Epidermal melanocyte (primary cell): ENCODE measurements around the gene CCDC51.

Experiments
- DNase-seq: peaks from one replicate; pipeline ENCODE4 v3.0.0; 2011; ENCODE audit warnings: low spot score; ENCODE audit not compliant: insufficient read length

Gene CCDC51

DNA sequence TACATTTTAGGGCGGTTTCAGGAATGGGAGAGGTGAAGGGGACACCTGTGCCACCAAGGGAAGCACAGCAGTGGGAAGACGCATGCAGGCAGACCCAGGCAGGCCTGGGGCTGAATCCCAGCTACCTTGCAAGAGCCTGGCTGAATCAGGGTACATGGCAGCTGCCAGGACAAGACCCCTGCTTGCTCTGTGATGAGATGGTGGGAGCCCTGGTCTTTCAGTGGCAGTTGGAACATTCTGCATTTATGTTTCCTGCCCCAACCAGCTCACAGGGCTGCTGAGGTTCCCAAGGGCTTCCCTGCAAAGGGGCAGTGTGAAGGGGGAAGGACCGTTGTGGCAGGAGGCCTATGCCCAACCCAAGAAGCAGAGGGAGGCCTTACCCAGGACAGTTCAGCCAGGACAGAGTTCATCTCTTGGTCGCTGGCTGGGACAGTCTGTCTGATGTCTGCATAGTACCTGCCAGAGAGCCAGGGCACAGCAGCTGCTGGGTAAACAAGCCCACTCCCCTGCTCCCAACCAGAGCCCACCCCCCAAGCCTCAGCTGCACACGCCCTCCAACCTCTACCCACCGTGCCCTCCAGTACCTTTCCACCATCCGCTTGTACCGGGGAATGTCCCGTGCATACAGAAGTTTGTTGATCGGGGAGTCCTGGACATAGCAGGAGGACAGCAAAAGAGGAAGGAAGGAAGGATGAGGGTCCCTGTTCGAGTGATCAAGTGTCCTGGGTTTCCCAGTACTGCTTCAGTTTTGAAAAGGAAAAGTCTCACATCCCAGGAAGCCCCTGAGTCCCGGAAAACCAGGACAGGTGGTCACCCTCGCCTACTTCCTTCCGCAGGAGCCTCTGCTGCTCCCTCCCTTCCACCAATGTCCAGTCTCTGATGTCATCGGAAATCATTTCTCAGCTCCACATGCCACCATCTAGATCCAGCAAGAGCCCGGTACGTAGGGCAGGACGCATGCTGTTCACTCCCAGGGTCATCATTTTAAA is 33.2 kb downstream of the CCDC51 start:
- peak; percentile 8 for DNase-seq

DNA sequence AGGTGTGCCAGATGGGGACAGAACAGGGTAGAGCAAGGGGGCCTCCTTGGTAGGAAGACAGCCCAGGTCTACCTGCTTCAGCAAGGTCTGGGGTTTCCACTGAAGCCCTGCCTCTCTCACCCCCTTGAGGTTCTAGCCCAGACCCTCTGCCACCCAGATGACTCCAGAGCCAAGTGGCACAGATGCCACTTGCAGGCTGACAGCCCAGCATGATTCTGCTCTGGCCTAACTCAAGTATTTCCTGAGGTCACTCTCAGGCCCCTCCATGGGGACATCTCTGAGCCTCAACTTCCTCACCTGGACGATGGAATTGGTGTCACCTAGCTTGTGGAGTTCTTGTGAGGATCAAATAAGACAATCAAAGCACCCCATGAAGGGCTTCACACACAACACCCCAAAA is 33.9 kb downstream of the CCDC51 start:
- DNase-seq = no peak

DNA sequence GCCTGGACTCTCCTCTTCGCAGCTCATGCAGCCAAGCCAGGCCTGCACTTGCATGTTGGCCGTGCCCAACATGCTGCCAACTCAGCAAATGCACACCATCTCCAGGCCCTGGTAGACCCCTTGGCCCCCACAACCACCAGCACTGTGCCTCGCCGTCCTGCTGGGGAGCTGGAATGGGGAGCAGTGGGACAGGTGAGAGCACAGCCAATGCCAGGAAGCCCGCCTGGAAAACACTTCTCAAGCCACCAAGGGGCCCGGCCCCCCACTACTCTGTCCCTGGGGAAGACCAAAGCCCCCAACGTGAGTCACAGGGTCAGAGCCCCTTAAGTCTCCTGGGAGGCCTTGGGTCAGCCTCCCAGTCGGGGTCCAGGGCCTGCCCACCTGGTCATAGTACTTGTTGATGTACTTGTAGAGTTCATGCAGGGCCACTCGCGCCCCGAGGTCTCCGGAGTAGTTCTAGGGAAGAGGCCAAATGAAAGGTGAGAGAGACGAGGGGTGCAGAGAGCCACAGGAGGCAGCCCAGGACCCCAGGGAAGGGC is 34.5 kb downstream of the CCDC51 start:
- peak; percentile 10 for DNase-seq

DNA sequence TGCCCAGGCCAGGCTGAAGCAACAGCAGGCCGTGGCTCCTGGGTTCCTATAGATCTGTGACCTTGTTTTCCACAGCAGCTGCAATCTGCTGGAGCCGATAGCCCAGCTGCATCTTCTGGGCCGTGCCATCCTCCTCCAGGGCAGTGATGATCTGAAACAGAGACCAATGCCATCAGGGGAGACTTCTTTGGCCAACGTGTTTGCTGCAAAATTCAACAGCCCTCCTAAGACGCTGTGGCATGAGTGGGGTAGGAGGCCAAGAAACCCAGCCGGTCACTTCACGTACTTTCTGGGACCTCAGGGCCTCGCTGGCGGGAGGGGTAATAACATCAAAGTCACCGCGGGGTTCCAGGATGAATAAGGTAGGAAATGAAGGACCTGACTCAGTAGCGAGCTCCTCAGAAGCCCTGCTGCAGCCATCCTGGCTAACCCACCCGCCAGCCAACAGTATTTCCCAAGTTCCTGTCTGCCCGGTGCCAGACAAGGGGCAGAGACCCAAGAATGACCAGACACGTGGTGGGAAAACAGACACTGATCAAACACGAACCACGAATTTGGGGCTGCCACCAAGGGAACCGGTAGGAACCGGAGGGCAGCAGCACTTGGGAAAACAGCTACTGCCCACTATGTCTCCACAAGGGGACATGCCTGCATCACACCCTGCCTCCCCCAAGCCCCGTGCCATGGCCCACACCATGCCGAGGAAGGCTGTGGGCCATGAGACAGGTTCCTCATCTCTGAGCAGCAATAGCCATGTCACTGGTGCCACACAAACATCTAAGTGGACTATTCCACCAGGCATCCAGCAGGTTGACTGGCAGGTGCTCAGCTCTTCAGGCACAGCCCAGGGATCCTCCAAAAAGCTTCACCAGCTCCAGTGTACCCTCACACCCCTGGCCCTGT is 35.2 kb downstream of the CCDC51 start:
- no peak for DNase-seq

DNA sequence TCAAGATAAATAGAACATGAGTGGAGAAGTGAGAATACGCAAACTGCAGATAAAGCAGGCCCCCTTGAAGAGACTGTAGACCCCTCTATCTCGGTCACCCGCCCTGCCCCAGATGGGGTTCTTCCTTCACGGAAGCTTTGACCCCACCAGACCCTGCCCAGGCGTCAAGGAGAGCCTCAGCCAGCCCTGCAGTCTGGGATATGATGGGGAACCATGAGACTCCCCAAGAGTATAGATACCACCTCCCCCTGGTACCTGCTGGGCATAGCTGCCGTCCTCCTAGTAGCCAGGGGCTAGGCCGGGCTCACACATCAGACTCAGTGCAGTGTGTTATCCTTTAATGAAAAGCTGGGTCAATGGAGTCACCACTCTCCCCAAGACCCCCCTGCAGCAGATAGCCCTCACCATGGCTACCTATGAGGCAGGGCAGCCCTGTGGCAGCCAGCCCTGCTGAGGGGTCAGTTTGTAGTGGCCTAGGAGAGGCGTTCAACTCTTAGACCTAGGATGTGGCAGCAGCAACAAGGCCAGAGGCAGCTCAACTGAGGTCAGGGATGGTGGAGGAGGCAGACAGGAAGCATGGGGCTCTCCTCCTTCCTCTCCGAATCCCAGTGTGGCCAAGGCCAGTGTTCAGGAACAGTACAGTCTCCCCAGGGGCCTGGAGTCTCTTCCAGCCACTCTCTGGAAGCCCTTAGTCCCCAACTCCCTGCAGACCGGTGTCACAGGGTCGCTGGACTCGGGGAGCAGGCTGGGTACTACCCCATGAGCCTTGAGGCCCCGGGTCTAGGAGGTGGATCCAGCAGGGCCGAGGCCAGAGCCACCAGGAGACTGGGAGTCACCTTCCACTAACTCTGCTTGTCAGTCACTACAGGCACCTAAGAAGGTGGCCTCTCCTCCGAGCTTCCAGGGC is 36.1 kb downstream of the CCDC51 start:
- peak; percentile 8 for DNase-seq

DNA sequence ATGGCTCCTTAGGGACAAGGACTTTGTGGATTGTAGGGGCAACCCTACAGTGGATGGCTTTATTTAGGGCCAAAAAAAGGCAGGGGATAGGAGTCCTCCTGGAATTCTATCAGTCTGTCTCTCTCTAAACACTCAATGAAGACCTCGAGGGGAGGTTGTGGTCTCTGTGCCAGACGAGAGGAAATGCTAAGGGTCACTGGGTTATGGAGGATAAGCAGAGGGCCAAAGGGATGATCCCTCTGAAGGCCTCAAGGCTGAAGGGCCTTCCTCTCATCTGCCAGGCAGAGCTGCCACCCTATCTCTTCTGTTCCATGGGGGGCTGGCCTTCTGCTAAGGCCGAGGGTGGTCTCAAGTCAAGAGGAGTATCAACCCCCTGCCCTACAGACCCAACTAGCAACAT is 37.0 kb downstream of the CCDC51 start:
- no peak for DNase-seq

DNA sequence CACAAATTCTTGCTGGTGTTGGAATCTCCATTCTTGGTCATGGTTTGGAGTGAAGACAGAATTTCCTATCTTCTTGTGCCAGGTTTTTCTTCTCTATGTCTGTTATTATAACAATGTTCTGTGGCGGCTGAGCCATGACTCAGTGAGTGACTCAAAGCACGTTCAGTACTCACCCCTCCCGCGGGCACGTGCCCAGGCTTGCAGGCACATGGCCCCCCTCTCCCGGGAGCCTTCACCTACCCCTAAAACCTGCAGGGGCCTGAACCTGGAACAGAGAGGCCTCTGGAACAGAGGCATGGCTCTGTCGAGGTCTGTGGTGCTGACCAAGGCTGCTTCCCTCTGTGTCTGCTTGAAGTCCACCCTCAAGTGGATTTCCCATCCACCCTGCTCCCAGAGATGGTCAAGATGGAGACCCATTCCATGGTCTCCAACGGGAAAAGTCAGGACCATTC is 37.6 kb downstream of the CCDC51 start:
- peak; percentile 40 for DNase-seq

DNA sequence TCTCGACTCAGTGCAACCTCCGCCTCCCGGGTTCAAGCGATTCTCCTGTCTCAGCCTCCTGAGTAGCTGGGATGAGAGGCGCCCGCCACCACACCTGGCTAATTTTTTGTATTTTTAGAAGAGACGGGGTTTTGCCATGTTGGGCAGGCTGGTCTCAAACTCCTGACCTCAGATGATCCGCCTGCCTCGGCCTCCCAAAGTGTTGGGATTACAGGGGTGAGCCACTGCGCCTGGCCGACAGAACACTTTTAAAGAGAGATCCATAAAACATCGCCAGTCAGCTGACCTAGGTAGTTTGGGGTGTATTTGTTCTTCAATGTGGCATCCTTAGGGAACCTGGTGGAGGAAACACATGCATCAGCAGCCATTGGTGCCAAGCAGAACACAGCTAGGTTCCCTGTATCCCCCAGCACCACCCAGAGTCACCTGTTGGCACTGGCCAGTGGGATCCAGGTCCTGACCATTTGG is 38.5 kb downstream of the CCDC51 start:
- peak; percentile 11 for DNase-seq

DNA sequence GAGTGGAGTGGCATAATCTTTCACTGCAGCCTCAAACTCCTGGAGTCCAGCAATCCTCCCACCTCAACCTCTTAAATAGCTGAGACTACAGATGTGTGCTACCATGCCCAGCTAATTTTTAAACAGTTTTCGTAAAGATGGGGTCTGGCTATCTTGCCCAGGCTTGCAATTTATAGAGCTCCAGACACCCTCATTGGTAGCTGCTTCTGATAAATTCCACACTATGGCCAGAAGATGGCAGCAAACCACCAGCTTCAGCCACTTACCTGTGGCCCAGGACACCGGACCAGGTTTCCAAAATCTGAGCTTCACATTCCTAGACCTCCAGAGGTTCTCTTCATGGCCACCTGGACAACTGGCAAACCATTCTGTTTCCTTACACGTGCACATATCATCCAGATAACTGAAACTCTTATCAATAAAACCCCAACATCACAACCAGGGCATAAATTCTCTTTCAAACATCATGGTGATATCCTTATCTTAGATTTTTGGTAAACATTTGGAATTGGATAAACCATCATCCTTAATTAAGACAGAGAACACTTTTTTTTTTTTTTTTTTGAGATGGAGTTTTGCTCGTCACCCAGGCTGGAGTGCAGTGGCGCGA is 39.0 kb downstream of the CCDC51 start:
- peak; percentile 72 for DNase-seq

DNA sequence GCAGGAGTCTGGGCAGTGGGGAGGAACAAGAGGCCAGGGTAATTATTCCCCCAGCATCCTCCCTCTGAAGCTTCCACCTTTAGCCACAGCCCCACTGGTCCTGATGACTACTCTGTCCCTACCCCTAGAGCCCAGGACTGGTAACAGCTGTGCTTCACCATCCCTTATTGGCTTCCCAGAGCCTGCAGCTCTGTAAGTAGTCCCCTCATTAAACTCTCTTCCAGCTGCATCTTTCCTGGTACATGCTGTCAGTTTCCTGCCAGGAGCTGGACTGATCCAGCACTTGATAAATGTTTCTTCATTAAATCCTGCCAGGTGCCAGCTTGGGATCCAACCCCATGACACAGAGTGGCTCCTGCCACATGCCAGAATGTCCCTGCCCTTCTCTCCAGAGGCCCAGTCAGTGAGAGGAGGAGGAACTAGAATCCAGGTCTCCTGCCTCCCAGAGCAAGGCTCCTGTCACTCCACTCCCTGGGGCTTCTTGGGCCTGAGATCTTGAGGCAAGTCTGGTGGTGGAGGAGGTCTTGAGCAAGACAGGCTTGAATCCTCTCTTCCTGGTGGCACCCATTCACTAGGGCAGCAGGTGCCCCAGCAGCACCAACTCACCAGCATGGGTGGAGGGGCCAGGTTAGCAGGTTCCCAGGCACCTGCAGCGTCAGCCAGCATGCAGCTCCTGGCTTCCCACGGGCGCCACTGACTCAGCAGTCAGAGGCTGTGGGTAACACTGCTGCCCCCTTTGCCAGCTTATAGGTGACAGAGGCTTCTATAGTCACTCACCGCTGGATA is 40.3 kb downstream of the CCDC51 start:
- peak; percentile 8 for DNase-seq

DNA sequence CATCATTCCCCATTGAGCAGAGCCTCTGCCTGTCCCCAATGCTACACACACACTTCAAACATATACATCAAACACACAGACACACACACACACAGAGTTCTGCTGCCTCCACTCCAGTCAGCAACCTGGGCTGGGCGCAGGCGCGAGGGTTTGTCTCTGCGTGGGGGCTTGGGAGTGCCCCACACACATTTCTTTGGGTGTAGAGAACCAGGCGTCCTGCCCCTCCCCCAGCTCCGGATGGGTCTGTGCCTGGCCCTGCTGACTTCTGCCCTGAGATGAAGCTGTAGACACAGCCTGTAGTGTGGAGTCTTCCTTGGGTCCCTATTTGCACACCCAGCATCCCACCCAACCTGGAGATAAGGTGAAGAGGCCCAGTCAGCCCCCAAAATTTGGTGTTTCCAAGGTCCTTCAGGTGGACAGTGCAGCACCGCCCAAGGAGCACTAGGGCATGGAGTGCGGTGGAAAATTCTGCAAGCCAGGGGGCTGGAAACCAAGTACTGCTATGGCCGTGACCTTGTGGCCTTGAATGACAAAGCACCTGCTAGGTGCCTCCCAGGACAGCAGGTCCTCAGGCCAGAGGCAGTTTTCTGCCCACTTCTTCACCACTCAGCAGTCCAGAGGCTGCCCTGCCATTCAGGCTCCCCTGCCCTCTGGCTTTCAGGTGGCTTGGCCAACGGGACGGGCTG is 41.1 kb downstream of the CCDC51 start:
- DNase-seq = peak; percentile 4

DNA sequence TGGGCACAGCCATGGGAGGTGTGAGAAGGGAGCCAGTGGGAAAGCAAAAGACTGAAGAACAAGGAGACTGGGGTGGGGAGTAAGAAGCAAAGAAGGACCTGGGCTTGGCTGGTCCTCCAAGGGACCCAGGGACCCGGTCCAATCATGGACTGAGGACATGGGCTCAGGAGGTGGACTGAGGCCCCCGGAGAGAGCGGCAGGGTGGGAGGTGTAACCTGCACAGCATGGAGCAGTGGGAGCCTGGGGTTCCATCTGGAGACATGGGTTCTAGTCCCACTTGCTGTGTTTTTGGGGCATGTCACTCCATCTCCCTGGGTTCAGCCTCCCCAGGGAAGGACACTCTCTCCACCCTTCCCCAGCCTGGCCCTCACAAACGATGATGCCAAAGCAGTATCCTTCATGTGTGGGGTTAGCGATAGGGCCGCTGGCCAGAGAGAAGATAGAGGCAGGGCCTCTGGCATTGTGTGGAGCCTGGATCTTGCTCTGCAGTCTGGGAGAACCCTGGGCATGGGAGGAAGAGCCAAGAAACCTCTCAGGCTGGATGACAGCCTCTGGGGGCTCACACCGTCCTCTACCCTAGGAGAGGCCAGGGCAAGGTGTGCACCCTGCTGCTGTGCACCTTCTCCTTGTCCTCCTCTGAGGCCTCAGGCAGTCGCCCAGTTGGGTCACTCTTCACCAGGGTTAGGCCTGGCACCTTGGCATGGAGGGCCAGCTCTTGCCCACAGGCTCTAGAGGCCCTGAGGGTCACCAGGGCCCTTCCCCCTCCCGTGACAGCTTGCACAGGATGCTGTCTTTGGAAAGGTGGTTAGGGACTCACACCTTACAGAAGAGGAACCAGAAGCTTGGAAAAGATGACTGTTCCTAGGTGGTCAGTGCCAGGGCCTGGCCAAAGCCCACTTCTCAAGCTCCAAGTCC is 41.9 kb downstream of the CCDC51 start:
- DNase-seq = peak; percentile 9

DNA sequence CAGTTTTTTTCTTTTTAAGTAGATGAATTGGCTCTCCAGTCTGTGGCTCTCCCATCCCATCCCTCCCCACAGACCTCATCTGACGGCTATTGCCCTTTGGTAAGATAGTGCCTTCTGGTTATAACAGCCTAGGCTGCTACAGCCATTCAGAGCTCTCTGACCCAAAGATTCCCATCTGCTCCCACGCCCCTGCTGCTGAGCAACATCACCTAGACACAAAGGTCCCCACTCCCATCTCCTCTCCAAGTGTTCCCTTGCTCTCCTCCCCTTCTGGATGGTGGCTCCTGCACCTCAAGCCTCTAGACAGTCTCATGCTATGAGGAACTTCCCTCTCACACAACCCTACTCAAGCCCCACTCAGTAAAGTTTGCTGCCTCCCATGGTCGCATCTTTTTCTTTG is 44.2 kb downstream of the CCDC51 start:
- DNase-seq = no peak

DNA sequence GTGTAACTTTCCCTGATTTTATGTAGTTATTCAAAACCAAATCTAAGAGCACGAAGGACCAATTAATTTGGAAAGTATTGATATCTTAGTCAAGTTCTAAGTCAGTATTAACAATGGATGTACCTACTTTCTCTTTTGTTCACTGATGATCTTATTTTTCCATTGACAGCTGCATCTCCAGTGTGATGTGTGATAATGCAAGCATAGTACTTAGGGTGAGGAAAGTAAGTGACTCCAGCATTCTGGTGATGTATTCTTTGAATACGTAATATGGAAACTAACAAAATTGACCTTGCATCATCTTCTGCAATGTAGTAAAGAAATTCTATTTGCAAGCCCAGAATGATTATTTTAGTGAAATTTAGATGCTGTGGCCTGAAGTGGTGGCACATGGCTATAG is 45.5 kb downstream of the CCDC51 start:
- DNase-seq = no peak

DNA sequence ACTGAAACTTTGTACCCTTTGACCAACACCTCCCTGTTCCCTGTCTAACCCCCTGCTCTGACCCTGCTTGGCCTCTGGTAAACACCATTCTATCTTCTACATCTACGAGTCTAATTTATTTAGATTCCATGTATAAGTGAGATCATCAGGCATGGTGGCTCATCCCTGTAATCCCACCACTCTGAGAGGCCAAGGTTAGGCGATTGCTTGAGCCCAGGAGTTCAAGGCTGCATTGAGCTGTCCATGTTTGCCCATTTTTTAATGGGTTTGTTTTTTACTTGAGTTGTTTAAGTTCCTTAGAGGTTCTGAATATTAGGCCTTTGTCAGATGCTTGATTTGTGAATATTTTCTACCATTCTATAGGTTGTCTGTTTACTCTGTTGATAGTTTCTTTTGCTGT is 51.0 kb downstream of the CCDC51 start:
- no peak for DNase-seq

DNA sequence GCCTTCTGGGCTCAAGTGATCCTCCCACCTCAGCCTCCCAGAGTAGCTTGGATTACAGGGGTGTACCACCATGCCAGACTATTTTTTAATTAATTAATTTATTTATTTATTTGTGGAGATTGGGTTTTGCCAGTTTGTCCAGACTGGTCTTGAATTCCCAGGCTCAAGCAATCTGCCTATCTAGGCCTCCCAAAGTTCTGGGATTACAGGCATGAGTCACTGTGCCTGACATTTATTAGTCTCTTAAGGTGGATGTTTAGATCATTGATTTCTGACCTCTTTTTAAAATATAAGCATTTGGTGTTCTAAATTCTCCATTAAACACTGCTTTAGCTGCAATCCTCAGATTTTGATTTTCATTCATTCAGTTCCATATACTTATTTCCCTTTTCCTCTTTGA is 52.3 kb downstream of the CCDC51 start:
- no peak for DNase-seq
